ENCODE measurements around the gene CCT4.

Gene CCT4

GRCh38 chr2:61833971-61834370, 54.5 kb downstream of the CCT4 start:
- H3K27me3 ChIP-seq (ENCODE audit: insufficient read depth, poor library complexity, severe bottlenecking), result no peaks in the 10 kb centered on the region
- H3K36me3 ChIP-seq (ENCODE audit: low read depth), result peaks cover 14% of the 10 kb centered on the region
- DNase-seq (ENCODE audit: low spot score), result no peak
- no peaks in the 10 kb centered on the region for H3K4me1 ChIP-seq (ENCODE audit: insufficient read depth, poor library complexity, severe bottlenecking)
- TF ChIP-seq CTCF (IDR thresholded peaks at IDR 0.05; ENCODE audit: poor library complexity, severe bottlenecking), result no peak
- no peak overlapping the region for H3K4me3 ChIP-seq (ENCODE audit: severe bottlenecking)
- H3K27ac ChIP-seq (ENCODE audit: poor library complexity, severe bottlenecking), result no peak overlapping the region
- ATAC-seq (ENCODE audit: low read depth), result no peak
- H3K9me3 ChIP-seq (ENCODE audit: severe bottlenecking), result no peaks in the 10 kb centered on the region

- no peaks in the 10 kb centered on the region for H3K4me1 ChIP-seq (ENCODE audit: insufficient read depth, poor library complexity, severe bottlenecking)
- H3K9me3 ChIP-seq (ENCODE audit: severe bottlenecking), result no peaks in the 10 kb centered on the region
- DNase-seq (ENCODE audit: low spot score) (no peak), ATAC-seq (ENCODE audit: low read depth) (no peak)
- no peak for TF ChIP-seq CTCF (IDR thresholded peaks at IDR 0.05; ENCODE audit: poor library complexity, severe bottlenecking)
- H3K36me3 ChIP-seq (ENCODE audit: low read depth), result peaks cover 5% of the 10 kb centered on the region
- H3K27me3 ChIP-seq (ENCODE audit: insufficient read depth, poor library complexity, severe bottlenecking), result no peaks in the 10 kb centered on the region
- no peak overlapping the region for H3K4me3 ChIP-seq (ENCODE audit: severe bottlenecking)
- H3K27ac ChIP-seq (ENCODE audit: poor library complexity, severe bottlenecking), result no peak overlapping the region
These were observed 56.1 kb downstream of the CCT4 start for GRCh38 chr2:61832183-61832841.

- no peaks in the 10 kb centered on the region for H3K4me1 ChIP-seq (ENCODE audit: insufficient read depth, poor library complexity, severe bottlenecking)
- no peaks in the 10 kb centered on the region for H3K27me3 ChIP-seq (ENCODE audit: insufficient read depth, poor library complexity, severe bottlenecking)
- H3K4me3 ChIP-seq (ENCODE audit: severe bottlenecking), result no peak overlapping the region
- H3K9me3 ChIP-seq (ENCODE audit: severe bottlenecking), result no peaks in the 10 kb centered on the region
- H3K27ac ChIP-seq (ENCODE audit: poor library complexity, severe bottlenecking), result no peak overlapping the region
- H3K36me3 ChIP-seq (ENCODE audit: low read depth), result no peaks in the 10 kb centered on the region
- DNase-seq (ENCODE audit: low spot score), result no peak
- ATAC-seq (ENCODE audit: low read depth), result no peak
- TF ChIP-seq CTCF (IDR thresholded peaks at IDR 0.05; ENCODE audit: poor library complexity, severe bottlenecking), result no peak
These were observed 66.2 kb downstream of the CCT4 start for GRCh38 chr2:61822255-61822654.
